GM12892 (cell line): Measurements from ENCODE around the gene EIF2A.

Experiments used
- POLR2A ChIP-seq: IDR thresholded peaks from 2 replicates; pipeline ENCODE4 v1.6.1; 2011; ENCODE audit warnings: low read depth, low read length, control low read depth
- POLR2AphosphoS5 ChIP-seq: IDR thresholded peaks from 2 replicates; pipeline ENCODE4 v1.6.1; 2011; ENCODE audit warnings: low read depth, low read length, control low read depth

DNA sequence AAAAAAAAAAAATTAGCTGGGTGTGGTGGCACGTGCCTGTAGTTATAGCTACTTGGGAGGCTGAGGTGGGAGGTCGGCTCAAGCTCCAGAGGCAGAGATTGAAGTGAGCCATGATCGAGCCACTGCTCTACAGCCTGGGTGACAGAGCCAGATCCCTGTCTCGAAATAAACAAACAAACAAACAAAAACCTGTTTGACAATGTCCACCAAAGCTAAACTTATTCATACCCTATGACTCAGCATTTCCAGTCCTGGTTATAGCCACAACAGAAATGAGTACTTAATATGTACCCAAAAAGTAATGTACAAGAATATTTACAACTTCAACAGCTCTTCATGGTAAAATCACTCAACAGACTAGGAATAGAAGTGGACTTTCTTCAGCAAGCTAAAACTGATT, 31.4 kb upstream of the EIF2A start:
- no peak for TF ChIP-seq POLR2A
- TF ChIP-seq POLR2AphosphoS5: no peak
